Stimulated activated naive CD8-positive, alpha-beta T cell treated with anti-CD3 and anti-CD28 coated beads, Interleukin-15, amount 100 ng/mL, for 72 hours (primary cell): ENCODE measurements around the gene TLR2.

Experiments
- ATAC-seq: fragments of 150-1000 bp; cut with Tn5 transposase; 2 replicates; pipeline ENCODE4 v1.10.0; 2021; ENCODE audit warnings: mild to moderate bottlenecking, moderate library complexity
- DNase-seq, 2 donors: peaks; one replicate each; pipeline ENCODE4 v3.0.0; 2021 to 2022
- H3K27ac Mint-ChIP-seq, 2 donors: one replicate each; pipeline ENCODE4 v1.8.0; 2022; ENCODE audit warnings: mild to moderate bottlenecking in 2 of 2, mixed read lengths in 2 of 2, moderate library complexity in 2 of 2
- H3K27me3 Mint-ChIP-seq: one replicate; pipeline ENCODE4 v1.8.0; 2022; ENCODE audit warnings: mixed read lengths
- H3K4me1 Mint-ChIP-seq: one replicate; pipeline ENCODE4 v1.8.0; 2022; ENCODE audit warnings: mild to moderate bottlenecking, mixed read lengths
- H3K4me3 Mint-ChIP-seq, 2 donors: one replicate each; pipeline ENCODE4 v1.8.0; 2022; ENCODE audit warnings: mild to moderate bottlenecking in 2 of 2, mixed read lengths in 2 of 2, moderate library complexity in 1 of 2
- H3K9me3 Mint-ChIP-seq, 2 donors: one replicate each; pipeline ENCODE4 v1.8.0; 2022; ENCODE audit warnings: mixed read lengths in 2 of 2

TLR2 gene

DNA sequence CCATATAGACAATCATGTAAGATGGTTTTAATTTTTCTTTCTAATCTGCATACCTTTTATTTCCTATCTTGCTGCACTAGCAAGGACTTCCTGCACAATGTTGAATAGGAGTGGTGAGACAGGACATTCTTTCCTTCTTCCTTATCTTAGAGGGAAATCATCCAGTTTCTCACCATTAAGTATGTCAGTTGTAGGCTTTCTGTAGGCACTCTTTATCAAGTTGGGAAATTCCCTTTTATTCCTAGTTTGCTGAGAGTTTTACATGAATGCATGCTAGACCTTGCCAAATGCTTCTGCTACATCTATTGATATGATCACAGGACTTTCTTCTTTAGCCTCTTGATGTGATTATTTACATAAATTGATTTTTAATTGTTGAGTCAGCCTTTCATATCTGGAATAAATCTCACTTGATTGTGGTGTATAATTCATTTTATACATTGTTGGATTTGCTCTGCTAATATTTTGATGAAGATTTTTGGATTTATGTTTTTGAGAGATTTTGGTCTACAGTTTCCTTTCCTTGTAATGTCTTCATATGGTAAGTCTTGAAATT, 51.9 kb downstream of the TLR2 start:
- ATAC-seq (no peak), DNase-seq (no peak)
- Mint-ChIP-seq H3K4me1 (peaks cover 7% of the 10 kb centered on the region), H3K27ac (no peak overlapping the region), H3K27me3 (peaks cover 20% of the 10 kb centered on the region), H3K4me3 (no peak overlapping the region), H3K9me3 (peaks cover 7 to 14% of the 10 kb centered on the region in 2 donors)

DNA sequence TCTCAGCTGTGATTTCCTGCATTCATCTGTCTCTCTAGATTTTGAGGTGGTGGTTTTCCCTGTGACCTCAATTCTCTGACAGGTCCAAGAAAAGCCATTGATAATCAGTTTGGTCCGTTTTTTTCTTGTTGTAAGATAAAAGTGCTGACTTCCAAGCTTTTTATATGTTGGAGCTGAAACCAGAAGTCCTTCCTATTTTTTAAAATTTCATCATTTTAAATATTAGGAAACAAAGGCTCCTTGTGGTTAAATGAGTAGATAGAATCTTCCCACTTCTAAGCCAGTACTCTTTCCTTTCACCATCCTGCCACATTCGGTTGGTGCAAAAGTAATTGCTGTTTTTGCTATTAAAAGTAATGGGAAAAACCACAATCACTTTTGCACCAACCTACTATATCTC, 57.5 kb downstream of the TLR2 start:
- H3K4me3 Mint-ChIP-seq, result no peak overlapping the region
- ATAC-seq (no peak), DNase-seq (no peak)
- peaks cover 22% of the 10 kb centered on the region for H3K27me3 Mint-ChIP-seq
- H3K4me1 Mint-ChIP-seq, result no peaks in the 10 kb centered on the region
- no peak overlapping the region for H3K27ac Mint-ChIP-seq
- H3K9me3 Mint-ChIP-seq, result peaks cover 12 to 19% of the 10 kb centered on the region in 2 donors

DNA sequence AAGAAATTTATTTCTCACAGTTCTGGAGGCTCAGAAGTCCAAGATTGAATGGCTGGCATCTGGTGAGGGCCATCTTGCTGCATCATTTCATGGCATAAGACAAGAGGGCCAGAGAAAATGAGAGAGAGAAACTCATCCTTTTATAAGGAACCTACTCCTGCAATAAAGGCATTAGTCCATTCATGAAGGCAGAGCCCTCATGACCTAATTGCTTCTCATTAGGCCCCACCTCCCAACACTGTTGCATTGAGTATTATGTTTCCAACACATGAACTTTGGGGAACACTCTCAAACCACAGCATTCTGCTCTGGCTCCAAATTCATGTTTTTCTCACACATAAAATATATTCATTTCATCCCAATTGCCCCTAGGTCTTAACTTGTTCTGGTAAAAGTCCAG, 61.6 kb downstream of the TLR2 start:
- ATAC-seq (no peak), DNase-seq (no peak)
- Mint-ChIP-seq H3K27ac (no peak overlapping the region), H3K9me3 (peaks cover 8 to 9% of the 10 kb centered on the region in 2 donors), H3K27me3 (peaks cover 28% of the 10 kb centered on the region), H3K4me1 (no peaks in the 10 kb centered on the region), H3K4me3 (no peak overlapping the region)

DNA sequence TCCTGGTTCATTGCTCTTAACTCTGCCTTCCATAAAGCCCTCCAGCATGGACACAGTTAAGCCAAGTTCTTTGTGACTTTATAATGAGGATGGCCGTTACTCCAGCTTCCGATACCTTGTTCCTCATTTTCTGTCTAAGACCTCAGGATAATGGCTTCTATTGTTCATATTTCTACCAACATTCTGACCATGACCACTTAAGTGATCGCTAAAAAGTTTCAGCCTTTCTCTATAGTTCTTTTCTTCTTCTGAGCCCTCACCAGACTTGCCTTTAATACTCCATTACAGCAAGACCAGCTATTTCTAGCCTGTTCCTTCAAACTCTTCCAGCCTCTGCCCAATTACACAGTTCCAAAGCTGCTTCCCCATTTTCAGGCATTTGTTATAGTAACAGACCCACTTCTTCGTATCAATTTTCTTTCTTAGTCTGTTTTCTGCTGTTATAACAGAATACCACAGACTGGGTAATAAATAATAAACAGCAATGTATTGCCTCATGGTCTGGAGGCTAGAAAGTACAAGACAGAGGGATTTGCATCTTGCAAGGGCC, 63.4 kb downstream of the TLR2 start:
- no peak for ATAC-seq
- Mint-ChIP-seq H3K9me3 (no peaks in the 10 kb centered on the region), H3K27me3 (peaks cover 21% of the 10 kb centered on the region), H3K4me3 (no peak overlapping the region), H3K27ac (no peak overlapping the region), H3K4me1 (no peaks in the 10 kb centered on the region)
- no peak for DNase-seq

DNA sequence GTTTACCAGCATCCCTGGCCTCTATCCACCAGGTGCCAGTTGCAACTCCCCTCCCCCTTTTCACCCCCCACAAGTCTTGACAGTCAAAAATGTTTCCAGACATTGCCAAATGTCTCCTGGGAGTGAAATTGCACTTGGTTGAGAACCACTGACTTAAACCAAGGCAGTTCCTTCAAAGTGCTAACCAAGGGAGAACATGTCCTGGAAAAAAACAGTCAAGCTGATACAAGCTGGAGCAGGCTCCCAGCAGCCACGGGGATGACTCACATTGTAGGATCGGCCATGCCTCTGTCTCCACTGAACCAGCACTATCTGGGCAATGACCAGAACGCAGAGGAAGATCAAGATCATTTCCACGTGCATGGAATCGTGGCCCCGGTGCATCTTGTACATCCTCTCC, 64.3 kb downstream of the TLR2 start:
- Mint-ChIP-seq H3K27ac (no peak overlapping the region), H3K27me3 (peaks cover 14% of the 10 kb centered on the region), H3K9me3 (no peaks in the 10 kb centered on the region), H3K4me1 (no peaks in the 10 kb centered on the region), H3K4me3 (no peak overlapping the region)
- DNase-seq (no peak), ATAC-seq (no peak)

DNA sequence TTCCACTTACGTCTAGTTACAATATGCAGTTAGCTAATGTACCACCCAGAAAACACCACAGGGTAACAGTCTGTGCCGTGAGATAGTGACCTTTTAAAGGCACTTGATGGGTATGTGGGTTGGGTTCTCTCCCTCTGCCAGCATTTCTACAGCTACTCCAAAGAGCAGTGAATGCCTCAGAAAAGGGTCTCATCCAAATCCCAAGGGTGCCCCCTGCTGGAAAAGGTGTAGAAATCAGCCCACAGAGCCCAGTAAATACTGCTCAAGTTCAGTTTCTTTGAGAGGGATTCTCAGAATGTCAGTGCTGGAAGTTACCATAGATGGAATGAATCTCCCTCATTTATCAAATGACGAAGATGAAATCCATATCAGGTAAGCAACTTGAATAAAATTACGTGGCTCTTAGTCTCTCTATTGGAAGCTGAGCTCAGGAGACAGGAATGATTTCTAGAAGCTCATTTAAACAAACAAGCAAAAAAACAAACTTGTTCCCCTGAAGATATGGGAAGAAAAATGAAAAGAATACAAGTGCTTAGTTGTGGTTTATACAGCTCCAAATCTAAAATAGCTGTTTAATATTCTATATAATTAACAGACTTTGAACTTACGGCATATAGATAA, 66.2 kb downstream of the TLR2 start:
- H3K27ac Mint-ChIP-seq, result no peak overlapping the region
- H3K27me3 Mint-ChIP-seq, result peaks cover 11% of the 10 kb centered on the region
- H3K9me3 Mint-ChIP-seq, result no peaks in the 10 kb centered on the region
- peak; percentile 59 to 69 for DNase-seq
- peak; percentile 86 for ATAC-seq
- H3K4me1 Mint-ChIP-seq, result peaks cover 4% of the 10 kb centered on the region
- no peak overlapping the region for H3K4me3 Mint-ChIP-seq

DNA sequence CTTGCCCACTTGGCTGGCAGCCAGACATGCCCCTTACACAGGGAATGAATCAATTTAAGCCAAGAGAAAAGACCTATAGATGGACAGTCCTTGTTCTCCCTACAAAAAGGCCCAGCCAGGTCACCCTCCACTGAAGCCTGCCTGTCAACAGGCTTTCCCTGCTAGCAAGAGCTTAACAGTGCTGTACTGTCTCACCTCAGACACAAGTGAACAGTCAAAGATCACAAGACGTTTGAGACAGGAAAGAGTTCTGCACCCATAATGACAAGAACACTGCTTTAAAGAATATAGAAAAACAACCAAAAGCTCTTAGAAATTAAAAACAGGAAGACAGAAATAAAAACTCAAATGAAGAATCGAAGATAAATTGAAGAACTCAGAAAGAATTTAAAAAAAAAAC, 71.1 kb downstream of the TLR2 start:
- H3K27me3 Mint-ChIP-seq, result peaks cover 34% of the 10 kb centered on the region
- DNase-seq (no peak), ATAC-seq (no peak)
- H3K4me1 Mint-ChIP-seq, result peaks cover 13% of the 10 kb centered on the region
- no peak overlapping the region for H3K4me3 Mint-ChIP-seq
- H3K27ac Mint-ChIP-seq, result no peak overlapping the region
- no peaks in the 10 kb centered on the region for H3K9me3 Mint-ChIP-seq
